ENCODE results near the gene CTBP1.
A peak's percentile ranks its signal among the peaks of the same experiment; 100 is the strongest.

The CTBP1 gene

GRCh38 chr4:1259966-1260365, 11.0 kb upstream of the CTBP1 start:
- FAIRE-seq (no peak), DNase-seq (ENCODE audit: insufficient read length) (no peak)
- TF ChIP-seq POLR2A (IDR thresholded peaks at IDR 0.05; ENCODE audit: low read depth, low read length) (no peak), TAF1 (IDR thresholded peaks at IDR 0.05; ENCODE audit: borderline replicate concordance, low read depth, low read length) (no peak), POLR2AphosphoS5 (IDR thresholded peaks at IDR 0.05; ENCODE audit: low read depth, low read length) (no peak)

- DNase-seq (ENCODE audit: insufficient read length) (no peak), FAIRE-seq (no peak)
- TF ChIP-seq POLR2A (IDR thresholded peaks at IDR 0.05; ENCODE audit: low read depth, low read length) (no peak), TAF1 (IDR thresholded peaks at IDR 0.05; ENCODE audit: borderline replicate concordance, low read depth, low read length) (no peak), POLR2AphosphoS5 (IDR thresholded peaks at IDR 0.05; ENCODE audit: low read depth, low read length) (no peak)
Measured at GRCh38 chr4:1258457-1258856, 9.5 kb upstream of the CTBP1 start.

- TF ChIP-seq POLR2AphosphoS5 (IDR thresholded peaks at IDR 0.05; ENCODE audit: low read depth, low read length) (no peak), POLR2A (IDR thresholded peaks at IDR 0.05; ENCODE audit: low read depth, low read length) (no peak), TAF1 (IDR thresholded peaks at IDR 0.05; ENCODE audit: borderline replicate concordance, low read depth, low read length) (no peak)
- DNase-seq (ENCODE audit: insufficient read length) (no peak), FAIRE-seq (no peak)
Measured at GRCh38 chr4:1255699-1256098, 6.8 kb upstream of the CTBP1 start.

GRCh38 chr4:1255151-1255550, 6.2 kb upstream of the CTBP1 start:
- no peak for DNase-seq (ENCODE audit: insufficient read length)
- FAIRE-seq: no peak
- TF ChIP-seq TAF1 (IDR thresholded peaks at IDR 0.05; ENCODE audit: borderline replicate concordance, low read depth, low read length) (no peak), POLR2AphosphoS5 (IDR thresholded peaks at IDR 0.05; ENCODE audit: low read depth, low read length) (no peak), POLR2A (IDR thresholded peaks at IDR 0.05; ENCODE audit: low read depth, low read length) (no peak)

- no peak for FAIRE-seq
Measured at GRCh38 chr4:1253831-1254230, 4.9 kb upstream of the CTBP1 start.

GRCh38 chr4:1252928-1253492, 4.1 kb upstream of the CTBP1 start:
- DNase-seq (ENCODE audit: insufficient read length) (no peak), FAIRE-seq (no peak)
- TF ChIP-seq POLR2AphosphoS5 (IDR thresholded peaks at IDR 0.05; ENCODE audit: low read depth, low read length): no peak
- TF ChIP-seq POLR2A (IDR thresholded peaks at IDR 0.05; ENCODE audit: low read depth, low read length): no peak
- no peak for TF ChIP-seq TAF1 (IDR thresholded peaks at IDR 0.05; ENCODE audit: borderline replicate concordance, low read depth, low read length)

More at GRCh38 chr4:1253831-1254230, 4.9 kb upstream of the CTBP1 start:
- TF ChIP-seq TAF1 (IDR thresholded peaks at IDR 0.05; ENCODE audit: borderline replicate concordance, low read depth, low read length): no peak
- no peak for TF ChIP-seq POLR2A (IDR thresholded peaks at IDR 0.05; ENCODE audit: low read depth, low read length)
- TF ChIP-seq POLR2AphosphoS5 (IDR thresholded peaks at IDR 0.05; ENCODE audit: low read depth, low read length): no peak
- no peak for DNase-seq (ENCODE audit: insufficient read length)

GRCh38 chr4:1251773-1252066, 2.8 kb upstream of the CTBP1 start:
- DNase-seq (ENCODE audit: insufficient read length): no peak
- no peak for FAIRE-seq
- TF ChIP-seq POLR2AphosphoS5 (IDR thresholded peaks at IDR 0.05; ENCODE audit: low read depth, low read length) (no peak), POLR2A (IDR thresholded peaks at IDR 0.05; ENCODE audit: low read depth, low read length) (no peak), TAF1 (IDR thresholded peaks at IDR 0.05; ENCODE audit: borderline replicate concordance, low read depth, low read length) (no peak)

- no peak for TF ChIP-seq TAF1 (IDR thresholded peaks at IDR 0.05; ENCODE audit: borderline replicate concordance, low read depth, low read length)
- TF ChIP-seq POLR2A (IDR thresholded peaks at IDR 0.05; ENCODE audit: low read depth, low read length): 0 out of 2 replicates have a peak, but pooled peaks have one; percentile 10
- no peak for DNase-seq (ENCODE audit: insufficient read length)
- FAIRE-seq: no peak
Measured at GRCh38 chr4:1250921-1251772, 2.2 kb upstream of the CTBP1 start.

- FAIRE-seq (no peak), DNase-seq (ENCODE audit: insufficient read length) (no peak)
- no peak for TF ChIP-seq TAF1 (IDR thresholded peaks at IDR 0.05; ENCODE audit: borderline replicate concordance, low read depth, low read length)
- TF ChIP-seq POLR2A (IDR thresholded peaks at IDR 0.05; ENCODE audit: low read depth, low read length): 0 out of 2 replicates have a peak, but pooled peaks have one; percentile 15
Measured at GRCh38 chr4:1250527-1250812, 1.5 kb upstream of the CTBP1 start.

- peak; percentile 50; the same call in 1 of the 2 replicates for TF ChIP-seq POLR2AphosphoS5 (IDR thresholded peaks at IDR 0.05; ENCODE audit: low read depth, low read length)
- no peak for TF ChIP-seq POLR2A (IDR thresholded peaks at IDR 0.05; ENCODE audit: low read depth, low read length)
- TF ChIP-seq TAF1 (IDR thresholded peaks at IDR 0.05; ENCODE audit: borderline replicate concordance, low read depth, low read length): no peak; the same call in 1 of the 2 replicates
- no peak for FAIRE-seq
- DNase-seq (ENCODE audit: insufficient read length): peak; percentile 66
Measured at GRCh38 chr4:1249731-1250526, 999 bp upstream of the CTBP1 start.

- FAIRE-seq: no peak
- TF ChIP-seq POLR2A (IDR thresholded peaks at IDR 0.05; ENCODE audit: low read depth, low read length) (peak; percentile 74; the same call in 1 of the 2 replicates), TAF1 (IDR thresholded peaks at IDR 0.05; ENCODE audit: borderline replicate concordance, low read depth, low read length) (peak; percentile 48), POLR2AphosphoS5 (IDR thresholded peaks at IDR 0.05; ENCODE audit: low read depth, low read length) (0 out of 2 replicates have a peak, but pooled peaks have one; percentile 6)
- peak; percentile 81 for DNase-seq (ENCODE audit: insufficient read length)
Measured at GRCh38 chr4:1249148-1249730, 309 bp upstream of the CTBP1 start.

All from GM12892 (cell line).